Esophagus muscularis mucosa (tissue), 4 donors: Measurements from ENCODE around the gene SMCR8. TPM values are rescaled to one million over a fixed set of nuclear protein-coding genes. Genes with fewer than 3 reads are reported as not detected.

Experiments used
- DNase-seq: peaks from one replicate; pipeline ENCODE4 v3.0.0-alpha.2; 2017; ENCODE audit errors: extremely low spot score
- H3K27ac ChIP-seq, 4 donors: fragments of 200-600 bp; sonication (generic); replicated peaks in 1 of 4; 1 replicate in 3 of 4; 2 replicates in 1 of 4; pipeline ENCODE4 v1.5.1; 2016 to 2019; ENCODE audit warnings: mild to moderate bottlenecking in 1 of 4
- H3K27me3 ChIP-seq, 4 donors: fragments of 200-600 bp; sonication (generic); one replicate each; pipeline versions ENCODE4 v1.5.1 to v1.6.0; 2016 to 2019
- H3K36me3 ChIP-seq, 4 donors: fragments of 200-600 bp; sonication (generic); one replicate each; pipeline ENCODE4 v1.5.1; 2016 to 2019
- H3K4me1 ChIP-seq, 4 donors: fragments of 200-600 bp; sonication (generic); one replicate each; pipeline ENCODE4 v1.5.1; 2016 to 2019
- H3K4me3 ChIP-seq, 4 donors: fragments of 200-600 bp; sonication (generic); 1 replicate in 2 of 4; 2 replicates in 2 of 4; pipeline ENCODE4 v1.5.1; 2016 to 2019; ENCODE audit warnings: mild to moderate bottlenecking in 4 of 4, moderate library complexity in 1 of 4
- H3K9me3 ChIP-seq, 4 donors: fragments of 200-600 bp; sonication (generic); 1 replicate in 3 of 4; 2 replicates in 1 of 4; pipeline ENCODE4 v1.5.1; 2016 to 2019
- EP300 ChIP-seq: sonication (generic); formaldehyde crosslinking; IDR thresholded peaks from one replicate; pipeline ENCODE4 v1.6.1; 2017; ENCODE audit warnings: antibody characterized with exemption
- POLR2A ChIP-seq: fragments of 450-650 bp; IDR thresholded peaks from one replicate; pipeline ENCODE4 v1.6.1; 2017; ENCODE audit warnings: antibody characterized with exemption, moderate library complexity, mild to moderate bottlenecking, low read depth
- POLR2AphosphoS5 ChIP-seq, 2 donors: sonication (generic); formaldehyde crosslinking; IDR thresholded peaks; one replicate each; pipeline ENCODE4 v1.6.1; 2017; ENCODE audit warnings: antibody characterized with exemption in 2 of 2
- WGBS: methylation state at CpG from one replicate; pipeline ENCODE4 v1.1.5; 2018; 5-methylcytosine and 5-hydroxymethylcytosine counted together
- intact Hi-C: fragments of 100-400 bp; cut with DNase I; formaldehyde crosslinking; loops from one replicate; pipeline ENCODE4 v1.15.1; 2023
- total RNA-seq, 4 donors: library from RNA; depleted of rRNA; stranded (reverse); fragments of >200 nt; gene quantifications; one replicate each; pipeline versions ENCODE4 v1.1.0 to v1.2.1, GENCODE V29; 2016
- TF ChIP-seq, protein P1 (sequence below), 3 experiments: fragments of 200-600 bp in 2 of 3; fragments of 450-650 bp in 1 of 3; sonication (generic) in 2 of 3; IDR thresholded peaks; one replicate each; pipeline ENCODE4 v1.5.1; 2017 to 2019; ENCODE audit warnings: antibody characterized with exemption in 3 of 3, mild to moderate bottlenecking in 2 of 3, moderate library complexity in 1 of 3

SMCR8 gene
- total RNA-seq, 4 donors from 2014 or later, result 13.3 to 20.5 (median 17.3) TPM

- WGBS, result 70% methylated on average over 15 of the region's 15 CpGs
- Histone ChIP-seq H3K9me3 (no peaks in the 10 kb centered on the region), H3K27ac (peak overlapping the region; percentile 79 to 89 (median 84)), H3K4me1 (peaks cover 15 to 38% (median 26%) of the 10 kb centered on the region in 4 donors), H3K36me3 (peaks cover 0 to 25% (median 6%) of the 10 kb centered on the region in 4 donors), H3K4me3 (peak overlapping the region; percentile 81 to 99 (median 88)), H3K27me3 (no peaks in the 10 kb centered on the region)
- DNase-seq, result no peak
- intact Hi-C loops, result loop anchor here (2.0 kb wide), 1 partner anchor 45 kb away; no protein-coding TSS in a partner anchor
- TF ChIP-seq, protein P1, sequence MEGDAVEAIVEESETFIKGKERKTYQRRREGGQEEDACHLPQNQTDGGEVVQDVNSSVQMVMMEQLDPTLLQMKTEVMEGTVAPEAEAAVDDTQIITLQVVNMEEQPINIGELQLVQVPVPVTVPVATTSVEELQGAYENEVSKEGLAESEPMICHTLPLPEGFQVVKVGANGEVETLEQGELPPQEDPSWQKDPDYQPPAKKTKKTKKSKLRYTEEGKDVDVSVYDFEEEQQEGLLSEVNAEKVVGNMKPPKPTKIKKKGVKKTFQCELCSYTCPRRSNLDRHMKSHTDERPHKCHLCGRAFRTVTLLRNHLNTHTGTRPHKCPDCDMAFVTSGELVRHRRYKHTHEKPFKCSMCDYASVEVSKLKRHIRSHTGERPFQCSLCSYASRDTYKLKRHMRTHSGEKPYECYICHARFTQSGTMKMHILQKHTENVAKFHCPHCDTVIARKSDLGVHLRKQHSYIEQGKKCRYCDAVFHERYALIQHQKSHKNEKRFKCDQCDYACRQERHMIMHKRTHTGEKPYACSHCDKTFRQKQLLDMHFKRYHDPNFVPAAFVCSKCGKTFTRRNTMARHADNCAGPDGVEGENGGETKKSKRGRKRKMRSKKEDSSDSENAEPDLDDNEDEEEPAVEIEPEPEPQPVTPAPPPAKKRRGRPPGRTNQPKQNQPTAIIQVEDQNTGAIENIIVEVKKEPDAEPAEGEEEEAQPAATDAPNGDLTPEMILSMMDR (IDR thresholded peaks at IDR 0.05), result no peak
- TF ChIP-seq POLR2AphosphoS5 (IDR thresholded peaks at IDR 0.05), result peak in 1 of 2 donors; percentile 13
These were observed 47.0 kb downstream of the SMCR8 start for GRCh38 chr17:18361837-18362697.

DNA sequence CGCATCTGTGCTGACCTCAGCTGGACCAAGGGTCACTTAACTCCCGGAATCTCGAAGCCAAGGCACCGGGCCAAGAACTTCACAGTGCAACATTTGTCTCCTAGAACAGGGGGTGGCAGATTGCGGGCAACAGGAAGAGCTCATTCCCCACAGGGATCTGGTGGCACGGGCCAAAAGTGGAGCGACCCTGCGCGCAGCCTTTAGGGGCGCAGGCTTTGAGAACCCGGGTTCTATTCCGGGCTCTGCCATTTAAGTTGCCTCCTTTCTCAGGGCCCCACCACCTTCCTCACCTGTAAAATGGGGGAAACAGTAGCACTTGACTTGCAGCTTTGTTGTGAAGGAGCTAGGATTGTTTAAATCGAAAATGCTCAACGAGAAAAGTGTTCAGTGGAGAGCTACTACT, 47.6 kb downstream of the SMCR8 start:
- intact Hi-C loops, result loop anchor here (2.0 kb wide), 1 partner anchor 46 kb away; no protein-coding TSS in a partner anchor
- peaks cover 15 to 34% (median 23%) of the 10 kb centered on the region in 4 donors for H3K4me1 ChIP-seq
- WGBS, result 4% methylated on average over 14 of the region's 14 CpGs
- peaks cover 0 to 25% (median 6%) of the 10 kb centered on the region in 4 donors for H3K36me3 ChIP-seq
- peak overlapping the region; percentile 81 to 99 (median 88) for H3K4me3 ChIP-seq
- TF ChIP-seq, protein P1 (IDR thresholded peaks at IDR 0.05), result no peak
- TF ChIP-seq POLR2AphosphoS5 (IDR thresholded peaks at IDR 0.05), result peak in 1 of 2 donors; percentile 5
- H3K27me3 ChIP-seq, result no peaks in the 10 kb centered on the region
- DNase-seq, result peak; percentile 94
- peak overlapping the region; percentile 79 to 89 (median 84) for H3K27ac ChIP-seq
- H3K9me3 ChIP-seq, result no peaks in the 10 kb centered on the region

GRCh38 chr17:18363101-18364049, 48.3 kb downstream of the SMCR8 start, which contains the start of gene SHMT1:
Gene SHMT1, minus strand, starts transcription at chr17:18363550. Its CDS starts 7,569 bp downstream, at chr17:18355981.
- peak within 1 kb of the TSS; percentile 79 to 89 (median 84) for H3K27ac ChIP-seq
- peak within 1 kb of the TSS; percentile 81 to 99 (median 88) for H3K4me3 ChIP-seq
- intact Hi-C loops, result loop anchor here (2.0 kb wide), 1 partner anchor 47 kb away; no protein-coding TSS in a partner anchor
- WGBS, result under 1% methylated on average over 45 of the region's 76 CpGs
- H3K9me3 ChIP-seq, result no peaks in the 10 kb centered on the region
- no peaks in the 10 kb centered on the region for H3K27me3 ChIP-seq
- peak; percentile 98 for DNase-seq
- H3K36me3 ChIP-seq, result peaks cover 0 to 22% (median 6%) of the 10 kb centered on the region in 4 donors
- peaks cover 15 to 30% (median 23%) of the 10 kb centered on the region in 4 donors for H3K4me1 ChIP-seq
- TF ChIP-seq EP300 (no peak), POLR2A (no peak), POLR2AphosphoS5 (IDR thresholded peaks at IDR 0.05) (peak; percentile 85 to 90)
- TF ChIP-seq, protein P1 (IDR thresholded peaks at IDR 0.05), result peak in 1 of 3 experiments; percentile 3

DNA sequence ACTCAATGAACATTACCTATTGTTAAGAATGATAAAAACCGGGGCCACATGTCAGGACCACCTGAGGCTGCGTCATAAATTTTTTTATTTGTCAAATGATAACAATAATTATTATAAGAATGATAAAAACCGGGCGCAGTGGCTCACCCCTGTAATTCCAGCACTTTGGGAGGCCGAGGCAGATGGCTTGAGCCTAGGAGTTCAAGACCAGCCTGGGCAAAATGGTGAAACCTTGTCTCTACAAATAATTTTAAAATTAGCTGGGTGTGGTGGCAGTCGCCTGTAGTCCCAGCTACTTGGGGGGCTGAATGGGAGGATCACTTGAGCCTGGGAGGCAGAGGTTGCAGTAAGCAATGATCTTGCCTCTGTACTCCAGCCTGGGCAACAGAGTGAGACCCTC, 49.1 kb downstream of the SMCR8 start:
- Histone ChIP-seq H3K27me3 (no peaks in the 10 kb centered on the region), H3K36me3 (peaks cover 0 to 15% (median under 1%) of the 10 kb centered on the region in 4 donors), H3K4me3 (peak overlapping the region in 1 of 4 donors; percentile 86), H3K4me1 (peaks cover 15 to 28% (median 23%) of the 10 kb centered on the region in 4 donors), H3K27ac (peak overlapping the region in 1 of 4 donors; percentile 89), H3K9me3 (no peaks in the 10 kb centered on the region)
- intact Hi-C loops, result no loop called here
- no peak for DNase-seq
- TF ChIP-seq, protein P1 (IDR thresholded peaks at IDR 0.05), result no peak
- TF ChIP-seq POLR2A, result no peak
- TF ChIP-seq POLR2AphosphoS5 (IDR thresholded peaks at IDR 0.05), result no peak
- TF ChIP-seq EP300, result no peak
- 92% methylated on average over 6 of the region's 6 CpGs for WGBS
